Loucy (cell line): ENCODE results near the gene LPIN1.

Experiments used
- EZH2phosphoT487 ChIP-seq: fragments of 200-600 bp; IDR thresholded peaks from 2 replicates; pipeline ENCODE4 v1.6.1; 2018; ENCODE audit warnings: antibody characterized with exemption, mild to moderate bottlenecking, moderate library complexity, borderline replicate concordance
- TF ChIP-seq, protein P1 (sequence below): fragments of 200-600 bp; sonication (generic); conservative IDR thresholded peaks from 2 replicates; pipeline ENCODE4 v1.5.1; 2014; ENCODE audit warnings: mild to moderate bottlenecking, antibody characterized with exemption, low read length

GRCh38 chr2:11771971-11772615 lies 25.7 kb downstream of the LPIN1 start:
- TF ChIP-seq, protein P1, sequence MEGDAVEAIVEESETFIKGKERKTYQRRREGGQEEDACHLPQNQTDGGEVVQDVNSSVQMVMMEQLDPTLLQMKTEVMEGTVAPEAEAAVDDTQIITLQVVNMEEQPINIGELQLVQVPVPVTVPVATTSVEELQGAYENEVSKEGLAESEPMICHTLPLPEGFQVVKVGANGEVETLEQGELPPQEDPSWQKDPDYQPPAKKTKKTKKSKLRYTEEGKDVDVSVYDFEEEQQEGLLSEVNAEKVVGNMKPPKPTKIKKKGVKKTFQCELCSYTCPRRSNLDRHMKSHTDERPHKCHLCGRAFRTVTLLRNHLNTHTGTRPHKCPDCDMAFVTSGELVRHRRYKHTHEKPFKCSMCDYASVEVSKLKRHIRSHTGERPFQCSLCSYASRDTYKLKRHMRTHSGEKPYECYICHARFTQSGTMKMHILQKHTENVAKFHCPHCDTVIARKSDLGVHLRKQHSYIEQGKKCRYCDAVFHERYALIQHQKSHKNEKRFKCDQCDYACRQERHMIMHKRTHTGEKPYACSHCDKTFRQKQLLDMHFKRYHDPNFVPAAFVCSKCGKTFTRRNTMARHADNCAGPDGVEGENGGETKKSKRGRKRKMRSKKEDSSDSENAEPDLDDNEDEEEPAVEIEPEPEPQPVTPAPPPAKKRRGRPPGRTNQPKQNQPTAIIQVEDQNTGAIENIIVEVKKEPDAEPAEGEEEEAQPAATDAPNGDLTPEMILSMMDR = no peak
- TF ChIP-seq EZH2phosphoT487 = no peak
